HG02973 (cell line): Measurements from ENCODE around the gene CD33.
"Not testable (repeated sequence)": the region's sequence is repeated elsewhere in the genome, so short reads cannot be mapped to it uniquely, and the experiment has no call there.

Experiments
- ATAC-seq: cut with Tn5 transposase; IDR thresholded peaks from one replicate; pipeline ENCODE4 v1.9.1; 2021; ENCODE audit warnings: moderate library complexity; ENCODE audit not compliant: unreplicated experiment

CD33 gene

GRCh38 chr19:51224898-51225393 is at the start of gene CD33:
Gene CD33 (plus strand): TSS chr19:51225080. CDS start chr19:51225119, 39 bp downstream.
- ATAC-seq: not testable (repeated sequence)

- ATAC-seq: no peak
Measured at GRCh38 chr19:51179256-51179655, 45.6 kb upstream of the CD33 start.

GRCh38 chr19:51181377-51181912 is 43.4 kb upstream of the CD33 start:
- no peak for ATAC-seq

- no peak for ATAC-seq
Measured at GRCh38 chr19:51181913-51182419, 42.9 kb upstream of the CD33 start.

GRCh38 chr19:51183629-51184028 is 41.3 kb upstream of the CD33 start:
- no peak for ATAC-seq

GRCh38 chr19:51185069-51185867 is 39.6 kb upstream of the CD33 start:
- ATAC-seq: no peak

- no peak for ATAC-seq
Measured at GRCh38 chr19:51185868-51186215, 39.0 kb upstream of the CD33 start.

- no peak for ATAC-seq
Measured at GRCh38 chr19:51186323-51186722, 38.6 kb upstream of the CD33 start.

- ATAC-seq: no peak
Measured at GRCh38 chr19:51187395-51188226, 37.3 kb upstream of the CD33 start.

- ATAC-seq: no peak
Measured at GRCh38 chr19:51188227-51188559, 36.7 kb upstream of the CD33 start.

- no peak for ATAC-seq
Measured at GRCh38 chr19:51192689-51193088, 32.2 kb upstream of the CD33 start.

- ATAC-seq: no peak
Measured at GRCh38 chr19:51194527-51195315, 30.2 kb upstream of the CD33 start.

- no peak for ATAC-seq
Measured at GRCh38 chr19:51195316-51195586, 29.6 kb upstream of the CD33 start.

GRCh38 chr19:51195616-51196015 is 29.3 kb upstream of the CD33 start:
- no peak for ATAC-seq

GRCh38 chr19:51196181-51196580 is 28.7 kb upstream of the CD33 start:
- no peak for ATAC-seq

- ATAC-seq: no peak
Measured at GRCh38 chr19:51198641-51199040, 26.2 kb upstream of the CD33 start.

GRCh38 chr19:51200071-51200666 is 24.7 kb upstream of the CD33 start:
- no peak for ATAC-seq

GRCh38 chr19:51201712-51202111 is 23.2 kb upstream of the CD33 start:
- ATAC-seq: no peak

- no peak for ATAC-seq
Measured at GRCh38 chr19:51203916-51204315, 21.0 kb upstream of the CD33 start.

GRCh38 chr19:51204321-51204720 is 20.6 kb upstream of the CD33 start:
- no peak for ATAC-seq

- no peak for ATAC-seq
Measured at GRCh38 chr19:51207747-51208146, 17.1 kb upstream of the CD33 start.
